ENCODE data around the gene ATG10. TPM values are rescaled to one million over a fixed set of nuclear protein-coding genes. Genes with fewer than 3 reads are reported as not detected.

The ATG10 gene
- total and polyA plus RNA-seq, 2 of the 13 experiments (the other 11 are each of a cell fraction or from before 2014, with no cell fraction given), result 2.0 to 5.7 TPM

- WGBS (ENCODE audit: low lambda C conversion rate), result 98% methylated on average over 3 of the region's 3 CpGs
- no TSS peak for BruUV-seq (replicated peaks)
- POLR2A ChIA-PET, result no interaction called here
- Histone ChIP-seq H3K4me1 (ENCODE audit: insufficient read depth, low read length) (peaks cover 29% of the 10 kb centered on the region), H4K20me1 (ENCODE audit: insufficient read depth, low read length) (no peaks in the 10 kb centered on the region), H3K9me3 (ENCODE audit: low read length) (no peaks in the 10 kb centered on the region), H3K27ac (ENCODE audit: extremely low read length, insufficient read depth, low read length) (no peak overlapping the region), H3K27me3 (ENCODE audit: control insufficient read depth in 1 of 2, insufficient read depth in 2 of 2, low read length in 2 of 2) (no peaks in the 10 kb centered on the region), H3K4me3 (replicated peaks in 1 of 3; ENCODE audit: insufficient read depth in 1 of 3, low read depth in 2 of 3, low read length in 3 of 3) (no peak overlapping the region), H3K36me3 (replicated peaks in 1 of 2; ENCODE audit: control insufficient read depth in 1 of 2, insufficient read depth in 2 of 2, low read length in 2 of 2) (no peaks in the 10 kb centered on the region), H3K9ac (ENCODE audit: insufficient read depth, low read depth, low read length) (no peak overlapping the region), H2AFZ (ENCODE audit: low read length) (no peak overlapping the region), H3K4me2 (ENCODE audit: low read depth, low read length) (no peak overlapping the region), H3K79me2 (ENCODE audit: insufficient read depth, low read length) (no peaks in the 10 kb centered on the region)
- in situ Hi-C loops (cut with HindIII; ENCODE audit: extremely low pct_ligation_motif_present, low pct_unique_long_range_greater_than_20kb), result no loop called here
- CTCF ChIA-PET (ENCODE audit: low intra/inter-chr PET ratio, low total read pairs), result no interaction called here
- ATAC-seq (no peak), FAIRE-seq (no peak), DNase-seq (ENCODE audit: low spot score) (no peak)
- intact Hi-C loops (cut with micrococcal nuclease; ENCODE audit: unreplicated experiment), result loop anchor here (10.0 kb wide), 1 partner anchor 141 kb away; no protein-coding TSS in a partner anchor
- TF ChIP-seq CEBPB (IDR thresholded peaks at IDR 0.05; ENCODE audit: borderline replicate concordance, low read depth, low read length) (0 out of 2 replicates have a peak, but pooled peaks have one; percentile 3), MLLT10 (CRISPR knock-in tag; IDR thresholded peaks at IDR 0.05) (no peak)
Measured at GRCh38 chr5:82023644-82024043, 51.8 kb downstream of the ATG10 start.

GRCh38 chr5:82031220-82032119 lies 59.6 kb downstream of the ATG10 start:
- Histone ChIP-seq H3K27ac (ENCODE audit: extremely low read length, insufficient read depth, low read length) (no peak overlapping the region), H2AFZ (ENCODE audit: low read length) (no peak overlapping the region), H3K9me3 (ENCODE audit: low read length) (no peaks in the 10 kb centered on the region), H3K9ac (ENCODE audit: insufficient read depth, low read depth, low read length) (no peak overlapping the region), H4K20me1 (ENCODE audit: insufficient read depth, low read length) (no peaks in the 10 kb centered on the region), H3K4me1 (ENCODE audit: insufficient read depth, low read length) (no peaks in the 10 kb centered on the region), H3K27me3 (ENCODE audit: control insufficient read depth in 1 of 2, insufficient read depth in 2 of 2, low read length in 2 of 2) (no peaks in the 10 kb centered on the region), H3K36me3 (replicated peaks in 1 of 2; ENCODE audit: control insufficient read depth in 1 of 2, insufficient read depth in 2 of 2, low read length in 2 of 2) (no peaks in the 10 kb centered on the region), H3K4me3 (replicated peaks in 1 of 3; ENCODE audit: insufficient read depth in 1 of 3, low read depth in 2 of 3, low read length in 3 of 3) (no peak overlapping the region), H3K4me2 (ENCODE audit: low read depth, low read length) (no peak overlapping the region), H3K79me2 (ENCODE audit: insufficient read depth, low read length) (no peaks in the 10 kb centered on the region)
- no peak for ATAC-seq
- in situ Hi-C loops (cut with HindIII; ENCODE audit: extremely low pct_ligation_motif_present, low pct_unique_long_range_greater_than_20kb), result no loop called here
- DNase-seq (ENCODE audit: low spot score), result no peak
- ChIA-PET CTCF (ENCODE audit: low intra/inter-chr PET ratio, low total read pairs) (no interaction called here), POLR2A (no interaction called here)
- BruUV-seq (replicated peaks), result no TSS peak
- WGBS (ENCODE audit: low lambda C conversion rate), result 51% methylated on average over 4 of the region's 4 CpGs
- no peak for FAIRE-seq
- intact Hi-C loops (cut with micrococcal nuclease; ENCODE audit: unreplicated experiment), result no loop called here
- no peak for TF ChIP-seq AGO1 (IDR thresholded peaks at IDR 0.05; ENCODE audit: low read depth, low read length, poor library complexity, severe bottlenecking)
- TF ChIP-seq ZNF777 (CRISPR knock-in tag; IDR thresholded peaks at IDR 0.05), result no peak
- TF ChIP-seq TBP (CRISPR knock-in tag; IDR thresholded peaks at IDR 0.05), result no peak
- no peak for TF ChIP-seq ZBTB26 (CRISPR knock-in tag; IDR thresholded peaks at IDR 0.05; ENCODE audit: borderline replicate concordance)
- TF ChIP-seq GABPA (IDR thresholded peaks at IDR 0.05; ENCODE audit: low read depth, low read length), result no peak
- TF ChIP-seq GABPA (CRISPR knock-in tag; IDR thresholded peaks at IDR 0.05; ENCODE audit: low read depth), result no peak
- no peak for TF ChIP-seq TMF1 (CRISPR knock-in tag; IDR thresholded peaks at IDR 0.05; ENCODE audit: low read depth)
- TF ChIP-seq E2F5 (CRISPR knock-in tag; conservative IDR thresholded peaks at IDR 0.05), result no peak
- no peak for TF ChIP-seq KLF6 (CRISPR knock-in tag; IDR thresholded peaks at IDR 0.05)
- TF ChIP-seq TFDP2 (CRISPR knock-in tag; IDR thresholded peaks at IDR 0.05), result no peak
